Upper lobe of right lung (tissue), 1 donor: ENCODE measurements around the gene POMP. TPM values are rescaled to one million over a fixed set of nuclear protein-coding genes. Genes with fewer than 3 reads are reported as not detected.

ENCODE experiments used
- ATAC-seq: fragments of 200-7000 bp; cut with Tn5 transposase; one replicate; pipeline ENCODE4 v1.9.1; 2020; ENCODE audit warnings: mild to moderate bottlenecking, moderate library complexity
- DNase-seq: peaks from one replicate; pipeline ENCODE4 v3.0.0-alpha.2; 2020
- H3K27ac ChIP-seq: fragments of 200-600 bp; one replicate; pipeline ENCODE4 v1.8.0; 2022
- H3K27me3 ChIP-seq: fragments of 200-600 bp; one replicate; pipeline ENCODE4 v1.8.0; 2022; ENCODE audit warnings: mild to moderate bottlenecking
- H3K36me3 ChIP-seq: fragments of 200-600 bp; one replicate; pipeline ENCODE4 v1.8.0; 2022
- H3K4me1 ChIP-seq: fragments of 200-600 bp; one replicate; pipeline ENCODE4 v1.8.0; 2022
- H3K4me3 ChIP-seq: fragments of 200-600 bp; one replicate; pipeline ENCODE4 v1.8.0; 2022; ENCODE audit warnings: mild to moderate bottlenecking
- H3K9me3 ChIP-seq: fragments of 200-600 bp; one replicate; pipeline ENCODE4 v1.8.0; 2022
- CTCF ChIP-seq: fragments of 200-600 bp; IDR thresholded peaks from one replicate; pipeline ENCODE4 v1.8.0; 2022; ENCODE audit warnings: antibody characterized with exemption
- intact Hi-C: fragments of 100-400 bp; cut with DNase I; formaldehyde crosslinking; loops from one replicate; pipeline ENCODE4 v1.11.0; 2022
- total RNA-seq: library from RNA; stranded (reverse); fragmentation: NEBNext Ultra II Directional; extraction: Animal tissue kit (Norgen Biotek cat#: 25700); gene quantifications from one replicate; pipeline ENCODE4 v1.2.1, GENCODE V29; 2021
- donor health status: DM: no; HTN: yes; CAD: no; lungs with severe emphysema.

POMP gene
- total RNA-seq, 1 donor from 2014 or later: 56.5 TPM

DNA sequence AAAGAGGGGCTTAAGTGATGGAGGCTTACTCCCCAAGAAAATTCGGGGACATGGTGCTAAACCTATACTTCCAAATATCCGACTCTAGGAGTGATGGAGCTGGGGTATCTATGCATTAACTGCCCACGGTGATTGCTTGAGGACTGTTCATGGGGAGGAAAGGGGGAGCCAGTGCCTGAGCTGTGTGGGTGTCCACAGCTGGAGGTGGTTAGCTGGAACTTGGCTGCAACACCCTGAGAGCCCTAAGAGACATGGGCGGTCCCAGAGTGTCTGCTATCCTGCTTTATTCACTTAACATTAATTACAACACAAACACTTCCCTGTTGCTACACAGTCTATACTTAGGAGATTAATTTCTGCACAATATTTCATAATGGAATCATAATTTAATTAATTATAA is 28.1 kb upstream of the POMP start:
- no peak for DNase-seq
- no peak for TF ChIP-seq CTCF
- ATAC-seq: peak; percentile 85

GRCh38 chr13:28631801-28632200 is 27.1 kb upstream of the POMP start:
- Histone ChIP-seq H3K4me1 (no peaks in the 10 kb centered on the region), H3K36me3 (no peaks in the 10 kb centered on the region), H3K27me3 (no peaks in the 10 kb centered on the region), H3K9me3 (no peaks in the 10 kb centered on the region), H3K4me3 (no peak overlapping the region), H3K27ac (no peak overlapping the region)
- DNase-seq (no peak), ATAC-seq (no peak)
- intact Hi-C loops: loop anchor here (10.0 kb wide), 1 partner anchor 307 kb away; no protein-coding TSS in a partner anchor
- no peak for TF ChIP-seq CTCF

More for the DNA sequence above, 28.1 kb upstream of the POMP start:
- intact Hi-C loops: loop anchor here (10.0 kb wide), 1 partner anchor 306 kb away; no protein-coding TSS in a partner anchor
- Histone ChIP-seq H3K27ac (no peak overlapping the region), H3K27me3 (no peaks in the 10 kb centered on the region), H3K9me3 (no peaks in the 10 kb centered on the region), H3K36me3 (no peaks in the 10 kb centered on the region), H3K4me1 (no peaks in the 10 kb centered on the region), H3K4me3 (no peak overlapping the region)

DNA sequence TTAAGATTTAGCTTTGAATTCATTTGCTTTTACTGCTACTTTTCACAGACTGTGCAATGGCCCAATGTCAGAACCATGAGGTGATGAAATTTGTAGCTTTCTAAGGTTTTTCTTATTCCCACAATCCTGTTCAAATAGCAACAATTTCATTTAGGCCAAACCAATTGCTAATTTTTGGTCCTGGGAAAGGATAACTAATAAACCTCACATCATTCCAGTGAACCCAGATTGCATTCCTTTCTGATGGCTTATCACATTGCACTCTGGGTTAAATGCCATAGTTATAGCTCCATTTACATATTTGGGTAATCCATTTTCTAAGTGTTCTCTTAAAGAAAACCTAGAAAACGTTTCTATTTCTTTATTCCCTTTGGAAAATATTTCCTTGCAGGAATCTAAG is 22.9 kb upstream of the POMP start:
- TF ChIP-seq CTCF: no peak
- H3K36me3 ChIP-seq: no peaks in the 10 kb centered on the region
- no peaks in the 10 kb centered on the region for H3K9me3 ChIP-seq
- no peak overlapping the region for H3K4me3 ChIP-seq
- no peak for DNase-seq
- H3K4me1 ChIP-seq: peaks cover 4% of the 10 kb centered on the region
- ATAC-seq: no peak
- H3K27ac ChIP-seq: no peak overlapping the region
- intact Hi-C loops: loop anchor here (10.0 kb wide), 1 partner anchor 311 kb away; no protein-coding TSS in a partner anchor
- no peaks in the 10 kb centered on the region for H3K27me3 ChIP-seq

GRCh38 chr13:28636677-28637317 is 22.1 kb upstream of the POMP start:
- Histone ChIP-seq H3K4me3 (no peak overlapping the region), H3K4me1 (peaks cover 4% of the 10 kb centered on the region), H3K27ac (no peak overlapping the region), H3K27me3 (no peaks in the 10 kb centered on the region), H3K36me3 (no peaks in the 10 kb centered on the region), H3K9me3 (no peaks in the 10 kb centered on the region)
- ATAC-seq (peak; percentile 97), DNase-seq (no peak)
- intact Hi-C loops: loop anchor here (10.0 kb wide), 1 partner anchor 312 kb away; no protein-coding TSS in a partner anchor
- TF ChIP-seq CTCF: peak; percentile 91

DNA sequence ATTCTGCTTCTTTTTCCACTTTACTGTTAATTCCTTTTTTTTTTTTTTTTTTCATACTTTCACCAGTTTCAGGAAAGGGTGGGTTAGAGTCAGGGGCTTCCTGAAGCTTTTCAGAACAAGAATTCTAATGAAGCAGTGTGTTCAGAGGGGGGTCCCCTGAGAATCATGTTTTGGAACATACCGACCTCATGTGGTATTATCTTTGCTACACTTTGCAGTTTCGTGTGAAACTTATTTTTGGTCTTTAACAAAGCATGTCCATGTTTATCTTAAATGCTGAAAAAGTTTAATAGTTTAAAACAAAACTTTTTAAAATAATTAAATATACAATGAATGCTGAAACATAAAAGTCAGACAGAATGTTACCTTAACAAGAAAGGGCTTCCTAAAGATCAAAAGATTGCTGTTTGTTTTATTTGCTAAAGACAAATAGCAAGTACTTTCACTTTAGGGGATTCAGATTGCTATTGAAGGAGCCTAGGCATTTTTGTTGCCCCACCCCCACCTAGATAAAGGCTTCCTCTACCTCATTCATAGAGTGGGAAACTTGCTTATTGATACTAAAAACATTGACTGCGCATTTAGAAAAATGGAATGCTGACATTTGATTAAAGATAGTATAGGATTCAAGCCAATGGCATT is 21.1 kb upstream of the POMP start:
- H3K36me3 ChIP-seq: no peaks in the 10 kb centered on the region
- no peaks in the 10 kb centered on the region for H3K27me3 ChIP-seq
- TF ChIP-seq CTCF: no peak
- intact Hi-C loops: loop anchor here (10.0 kb wide), 1 partner anchor 313 kb away; no protein-coding TSS in a partner anchor
- ATAC-seq (no peak), DNase-seq (no peak)
- peaks cover 4% of the 10 kb centered on the region for H3K4me1 ChIP-seq
- no peak overlapping the region for H3K4me3 ChIP-seq
- H3K27ac ChIP-seq: no peak overlapping the region
- H3K9me3 ChIP-seq: no peaks in the 10 kb centered on the region
